ENCODE data around the gene KIR2DL1.
"Not testable (repeated sequence)": the region's sequence is repeated elsewhere in the genome, so short reads cannot be mapped to it uniquely, and the experiment has no call there.

KIR2DL1 gene

DNA sequence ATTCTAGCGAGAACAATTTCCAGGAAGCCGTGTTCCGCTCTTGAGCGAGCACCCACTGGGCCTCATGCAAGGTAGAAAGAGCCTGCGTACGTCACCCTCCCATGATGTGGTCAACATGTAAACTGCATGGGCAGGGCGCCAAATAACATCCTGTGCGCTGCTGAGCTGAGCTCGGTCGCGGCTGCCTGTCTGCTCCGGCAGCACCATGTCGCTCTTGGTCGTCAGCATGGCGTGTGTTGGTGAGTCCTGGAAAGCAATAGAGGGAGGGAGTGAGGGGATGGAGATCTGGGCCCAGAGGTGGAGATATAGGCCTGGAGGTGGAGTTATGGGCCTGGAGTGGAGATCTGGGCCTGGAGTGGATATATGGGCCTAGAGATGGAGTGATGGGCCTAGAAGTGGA lies at the start of gene KIR2DL1:
Gene KIR2DL1 (plus strand): TSS at position 148 of the 400 bp plus-strand sequence. CDS start 58 bp downstream, at position 206.
- DNase-seq (ENCODE audit: low spot score); FAIRE-seq: not testable (repeated sequence)

DNA sequence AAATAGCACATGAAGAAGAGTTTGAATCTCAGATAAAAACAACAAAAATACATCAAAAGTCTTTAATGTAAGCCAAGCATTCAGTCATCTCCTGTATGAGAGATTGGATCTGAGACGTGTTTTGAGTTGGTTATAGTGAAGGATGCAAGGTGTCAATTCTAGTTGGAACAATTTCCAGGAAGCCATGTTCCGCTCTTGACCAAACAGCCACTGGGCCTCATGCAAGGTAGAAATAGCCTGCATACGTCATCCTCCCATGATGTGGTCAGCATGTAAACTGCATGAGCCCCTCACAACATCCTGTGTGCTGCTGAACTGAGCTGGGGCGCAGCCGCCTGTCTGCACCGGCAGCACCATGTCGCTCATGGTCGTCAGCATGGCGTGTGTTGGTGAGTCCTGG lies 45.5 kb upstream of the KIR2DL1 start, which contains the start of gene KIR3DL3:
Gene KIR3DL3 (plus strand): TSS at position 301 of the 400 bp plus-strand sequence. CDS start 55 bp downstream, at position 356.
- FAIRE-seq, result no peak

DNA sequence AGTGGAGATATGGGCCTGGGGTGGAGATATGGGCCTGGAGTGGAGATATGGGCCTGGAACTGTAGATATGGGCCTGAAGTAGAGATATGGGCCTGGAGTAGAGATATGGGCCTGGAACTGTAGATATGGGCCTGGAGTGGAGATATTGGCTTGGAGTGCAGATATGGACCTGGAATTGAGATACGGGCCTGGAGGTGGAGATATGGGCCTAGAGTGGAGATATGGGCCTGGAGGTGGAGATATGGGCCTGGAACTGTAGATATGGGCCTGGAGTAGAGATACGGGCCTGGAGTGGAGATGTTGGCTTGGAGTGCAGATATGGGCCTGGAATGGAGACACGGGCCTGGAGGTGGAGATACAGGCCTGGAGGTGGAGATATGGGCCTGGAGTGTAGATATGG lies 44.9 kb upstream of the KIR2DL1 start:
- FAIRE-seq (no peak), DNase-seq (ENCODE audit: low spot score) (no peak)

More for the DNA sequence above, 45.5 kb upstream of the KIR2DL1 start, which contains the start of gene KIR3DL3:
- DNase-seq (ENCODE audit: low spot score), result no peak

DNA sequence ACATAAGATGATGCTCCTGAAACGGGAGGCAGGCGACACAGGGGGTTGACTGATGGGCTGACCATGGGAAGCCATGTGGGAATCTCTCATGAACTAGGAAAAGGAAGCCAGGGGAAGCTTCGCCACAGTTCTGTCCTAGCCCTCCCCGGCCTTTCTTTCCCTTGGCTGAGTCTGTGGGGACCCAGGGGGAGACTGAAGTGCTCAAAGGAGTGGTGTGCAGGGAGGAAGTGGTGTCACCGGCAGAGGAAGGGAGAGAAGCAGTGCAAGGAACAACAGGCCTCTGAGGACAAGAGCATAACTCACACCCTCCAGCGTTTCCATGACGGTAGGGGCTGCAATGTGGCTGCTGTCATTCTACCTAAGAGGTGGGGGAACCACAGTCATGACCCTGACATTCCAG lies 44.3 kb upstream of the KIR2DL1 start:
- no peak for DNase-seq (ENCODE audit: low spot score)
- FAIRE-seq, result no peak

DNA sequence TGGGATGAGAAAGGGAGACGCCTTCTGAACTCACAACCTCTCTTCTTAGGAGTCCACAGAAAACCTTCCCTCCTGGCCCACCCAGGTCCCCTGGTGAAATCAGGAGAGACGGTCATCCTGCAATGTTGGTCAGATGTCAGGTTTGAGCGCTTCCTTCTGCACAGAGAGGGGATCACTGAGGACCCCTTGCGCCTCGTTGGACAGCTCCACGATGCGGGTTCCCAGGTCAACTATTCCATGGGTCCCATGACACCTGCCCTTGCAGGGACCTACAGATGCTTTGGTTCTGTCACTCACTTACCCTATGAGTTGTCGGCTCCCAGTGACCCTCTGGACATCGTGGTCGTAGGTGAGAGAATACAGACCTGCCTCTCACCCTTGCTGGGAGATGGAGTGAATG lies 42.0 kb upstream of the KIR2DL1 start:
- no peak for FAIRE-seq
- DNase-seq (ENCODE audit: low spot score), result no peak

DNA sequence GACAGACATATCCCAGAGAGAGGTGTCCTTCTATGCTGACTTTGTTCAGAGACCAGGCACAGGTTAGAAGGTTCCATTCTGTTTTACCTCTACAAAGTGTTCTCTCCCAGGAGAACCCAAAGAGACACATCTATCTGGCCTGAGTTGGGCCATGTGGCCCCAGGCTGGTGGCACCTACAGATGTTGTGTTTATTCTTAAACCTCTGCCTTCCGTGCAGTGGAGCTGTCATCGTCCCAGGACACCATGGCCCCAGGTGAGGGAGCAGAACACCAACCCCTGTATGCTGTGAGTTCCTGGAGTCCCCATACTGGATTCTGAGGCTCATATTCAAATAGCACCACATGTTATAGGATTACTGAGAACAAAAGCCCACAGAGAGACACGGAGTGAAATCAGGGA lies 41.4 kb upstream of the KIR2DL1 start:
- no peak for FAIRE-seq
- no peak for DNase-seq (ENCODE audit: low spot score)

DNA sequence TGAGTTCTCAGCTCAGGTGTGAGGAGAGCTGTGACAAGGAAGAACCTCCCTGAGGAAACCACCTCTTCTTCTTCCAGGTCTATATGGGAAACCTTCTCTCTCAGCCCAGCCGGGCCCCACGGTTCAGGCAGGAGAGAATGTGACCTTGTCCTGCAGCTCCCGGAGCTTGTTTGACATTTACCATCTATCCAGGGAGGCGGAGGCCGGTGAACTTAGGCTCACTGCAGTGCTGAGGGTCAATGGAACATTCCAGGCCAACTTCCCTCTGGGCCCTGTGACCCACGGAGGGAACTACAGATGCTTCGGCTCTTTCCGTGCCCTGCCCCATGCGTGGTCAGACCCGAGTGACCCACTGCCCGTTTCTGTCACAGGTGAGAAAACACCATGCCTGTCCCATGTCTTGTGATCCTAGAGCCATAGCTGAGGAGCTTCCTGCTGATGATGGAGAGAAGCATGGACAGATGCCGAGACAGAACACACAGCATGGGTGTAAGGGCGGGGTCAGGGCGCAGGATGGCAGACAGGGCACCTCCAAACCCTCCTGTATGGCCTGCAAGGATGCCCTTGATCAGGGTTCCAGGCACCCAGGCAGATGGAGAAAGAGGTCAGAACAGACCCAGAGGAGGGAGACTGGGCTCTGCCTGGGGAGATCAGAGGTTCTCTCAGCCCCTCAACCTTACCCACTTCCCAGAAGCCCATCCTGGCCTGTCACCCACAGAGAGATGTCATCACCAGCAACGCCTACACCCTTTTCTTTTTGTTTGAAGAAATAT lies 40.0 kb upstream of the KIR2DL1 start:
- FAIRE-seq (no peak), DNase-seq (ENCODE audit: low spot score) (no peak)

DNA sequence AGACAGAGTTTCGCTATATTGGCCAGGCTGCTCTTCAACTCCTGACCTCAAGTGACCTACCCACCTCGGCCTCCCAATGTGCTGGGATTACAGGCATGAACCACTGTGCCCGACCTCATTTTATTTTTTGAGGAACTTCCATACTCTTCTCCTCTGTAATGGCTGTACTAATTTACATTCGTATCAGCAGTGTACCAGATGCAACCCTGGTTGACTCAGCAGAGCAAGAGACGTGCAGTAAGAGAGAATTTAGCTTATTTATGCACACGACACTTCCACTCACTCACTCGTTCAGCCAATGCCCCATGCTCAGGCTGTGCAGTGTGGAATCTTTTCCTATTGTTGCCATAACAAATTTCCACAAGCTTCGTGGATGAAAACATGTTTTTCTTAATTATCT lies 38.4 kb upstream of the KIR2DL1 start:
- FAIRE-seq (no peak), DNase-seq (ENCODE audit: low spot score) (no peak)

DNA sequence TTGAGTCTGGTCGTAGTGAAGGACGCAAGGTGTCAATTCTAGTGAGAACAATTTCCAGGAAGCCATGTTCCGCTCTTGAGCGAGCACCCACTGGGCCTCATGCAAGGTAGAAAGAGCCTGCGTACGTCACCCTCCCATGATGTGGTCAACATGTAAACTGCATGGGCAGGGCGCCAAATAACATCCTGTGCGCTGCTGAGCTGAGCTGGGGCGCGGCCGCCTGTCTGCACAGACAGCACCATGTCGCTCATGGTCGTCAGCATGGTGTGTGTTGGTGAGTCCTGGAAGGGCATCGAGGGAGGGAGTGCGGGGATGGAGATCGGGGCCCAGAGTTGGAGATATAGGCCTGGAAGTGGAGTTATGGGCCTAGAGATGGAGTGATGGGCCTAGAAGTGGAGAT lies 31.3 kb upstream of the KIR2DL1 start, which contains the start of gene KIR2DL3:
Gene KIR2DL3 (plus strand): TSS at position 208 of the 400 bp plus-strand sequence. CDS start 33 bp downstream, at position 241.
- FAIRE-seq, result not testable (repeated sequence)

DNA sequence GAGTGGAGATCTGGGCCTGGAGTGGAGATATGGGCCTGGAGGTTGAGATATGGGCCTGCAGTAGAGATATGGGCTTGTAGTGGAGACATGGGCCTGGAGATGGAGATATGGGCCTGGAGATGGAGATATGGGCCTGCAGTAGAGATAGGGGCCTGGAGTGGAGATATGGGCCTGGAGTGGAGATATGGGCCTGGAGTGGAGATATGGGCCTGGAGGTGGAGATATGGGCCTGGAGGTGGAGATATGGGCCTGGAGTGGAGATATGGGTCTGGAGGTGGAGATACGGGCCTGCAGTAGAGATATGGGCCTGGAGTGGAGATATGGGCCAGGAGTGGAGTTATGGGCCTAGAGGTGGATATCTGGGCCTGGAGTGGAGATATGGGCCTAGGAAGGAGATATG lies 30.9 kb upstream of the KIR2DL1 start:
- DNase-seq (ENCODE audit: low spot score) (no peak), FAIRE-seq (no peak)

More for the DNA sequence above, 31.3 kb upstream of the KIR2DL1 start, which contains the start of gene KIR2DL3:
- DNase-seq (ENCODE audit: low spot score), result not testable (repeated sequence)

DNA sequence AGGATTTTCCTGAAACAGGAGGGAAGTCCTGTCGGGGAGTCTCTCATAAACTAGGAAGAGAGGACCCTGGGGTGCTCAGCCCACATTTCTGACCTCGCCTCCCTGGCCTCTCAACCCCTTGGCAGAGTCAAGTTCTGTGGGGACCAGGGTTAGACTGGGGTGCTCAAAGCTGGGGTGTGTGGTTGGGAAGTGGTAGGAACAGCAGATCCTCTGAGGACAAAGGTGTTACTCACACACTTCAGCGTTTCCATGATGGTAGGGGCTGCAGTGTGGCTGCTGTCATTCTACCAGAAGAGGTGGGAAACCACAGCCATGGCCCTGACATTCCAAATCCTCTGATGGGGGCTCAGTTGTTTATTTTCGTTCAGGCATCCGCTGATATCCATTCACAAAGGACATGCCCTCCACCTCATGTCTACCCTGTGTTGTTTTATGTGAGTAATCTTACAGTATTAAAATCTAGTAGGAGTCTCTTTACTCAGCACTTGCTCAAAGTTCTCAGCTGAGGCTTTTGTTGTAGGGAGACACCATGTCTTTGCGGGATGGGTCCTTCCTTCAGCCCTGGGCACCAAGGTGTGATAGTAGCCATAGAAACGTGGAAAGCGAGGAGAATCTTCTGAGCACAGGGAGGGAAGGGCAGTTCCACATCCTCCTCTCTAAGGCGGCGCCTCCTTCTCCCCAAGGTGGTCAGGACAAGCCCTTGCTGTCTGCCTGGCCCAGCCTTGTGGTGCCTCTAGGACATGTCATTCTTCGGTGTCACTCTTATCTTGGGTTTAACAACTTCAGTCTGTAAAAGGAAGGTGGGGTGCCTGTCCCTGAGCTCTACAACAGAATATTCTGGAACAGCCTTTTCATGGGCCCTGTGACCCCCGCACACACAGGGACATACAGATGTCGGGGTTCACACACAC lies 29.8 kb upstream of the KIR2DL1 start:
- FAIRE-seq (no peak), DNase-seq (ENCODE audit: low spot score) (no peak)

DNA sequence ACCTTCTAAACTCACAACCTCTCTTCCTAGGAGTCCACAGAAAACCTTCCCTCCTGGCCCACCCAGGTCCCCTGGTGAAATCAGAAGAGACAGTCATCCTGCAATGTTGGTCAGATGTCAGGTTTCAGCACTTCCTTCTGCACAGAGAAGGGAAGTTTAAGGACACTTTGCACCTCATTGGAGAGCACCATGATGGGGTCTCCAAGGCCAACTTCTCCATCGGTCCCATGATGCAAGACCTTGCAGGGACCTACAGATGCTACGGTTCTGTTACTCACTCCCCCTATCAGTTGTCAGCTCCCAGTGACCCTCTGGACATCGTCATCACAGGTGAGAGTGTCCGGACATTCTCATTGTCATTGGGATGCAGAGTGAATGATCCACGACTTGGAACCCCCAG lies 27.6 kb upstream of the KIR2DL1 start:
- DNase-seq (ENCODE audit: low spot score); FAIRE-seq: not testable (repeated sequence)

DNA sequence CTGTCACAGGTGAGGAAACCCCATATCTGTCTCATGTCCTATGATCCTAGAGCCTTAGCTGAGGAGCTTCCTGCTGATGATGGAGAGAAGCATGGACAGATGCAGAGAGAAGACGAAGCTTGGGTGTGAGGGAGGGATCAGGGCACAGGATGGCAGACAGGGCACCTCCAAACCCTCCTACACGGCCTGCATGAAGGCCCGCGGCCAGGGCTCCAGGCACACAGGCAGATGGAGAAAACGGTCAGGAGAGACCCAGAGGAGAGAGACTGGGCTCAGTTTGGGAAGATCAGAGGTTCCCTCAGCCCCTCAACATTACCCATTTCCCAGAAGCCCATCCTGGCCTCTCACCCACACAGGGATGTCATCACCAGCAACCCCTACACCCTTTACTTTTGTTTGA lies 25.5 kb upstream of the KIR2DL1 start:
- FAIRE-seq; DNase-seq (ENCODE audit: low spot score): not testable (repeated sequence)

DNA sequence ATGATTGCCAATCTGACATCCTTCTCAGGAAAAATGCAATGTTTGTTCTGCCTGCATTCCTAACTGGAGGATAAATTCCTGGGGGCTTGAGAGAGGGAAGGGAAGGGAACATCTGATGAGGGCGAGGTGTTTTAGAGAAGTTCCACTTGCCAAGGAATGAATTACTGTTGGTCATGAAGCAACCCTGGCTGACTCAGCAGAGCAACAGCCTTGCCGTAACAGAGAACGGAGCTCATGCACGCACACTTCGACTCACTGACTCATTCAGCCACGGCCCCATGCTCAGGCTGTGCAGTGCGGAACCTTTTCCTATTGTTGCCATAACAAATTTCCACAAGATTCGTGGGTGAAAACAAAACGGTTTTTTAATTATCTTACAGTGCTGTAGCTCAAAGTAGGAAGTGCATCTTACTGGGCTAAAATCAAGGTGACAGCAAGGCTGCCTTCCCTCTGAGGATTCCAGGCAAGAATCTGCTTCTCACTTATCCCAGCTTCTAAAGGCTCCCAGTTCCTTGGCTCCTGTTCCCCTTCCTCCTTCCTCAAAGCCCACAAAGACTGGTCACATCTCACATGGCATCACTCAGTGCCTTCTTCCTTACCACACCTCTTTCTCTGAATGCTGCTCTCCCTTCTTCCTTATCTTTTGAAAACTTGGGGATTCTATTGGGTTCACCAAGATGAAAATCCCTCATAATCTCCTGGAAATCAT lies 21.8 kb upstream of the KIR2DL1 start:
- not testable (repeated sequence) for DNase-seq (ENCODE audit: low spot score); FAIRE-seq

DNA sequence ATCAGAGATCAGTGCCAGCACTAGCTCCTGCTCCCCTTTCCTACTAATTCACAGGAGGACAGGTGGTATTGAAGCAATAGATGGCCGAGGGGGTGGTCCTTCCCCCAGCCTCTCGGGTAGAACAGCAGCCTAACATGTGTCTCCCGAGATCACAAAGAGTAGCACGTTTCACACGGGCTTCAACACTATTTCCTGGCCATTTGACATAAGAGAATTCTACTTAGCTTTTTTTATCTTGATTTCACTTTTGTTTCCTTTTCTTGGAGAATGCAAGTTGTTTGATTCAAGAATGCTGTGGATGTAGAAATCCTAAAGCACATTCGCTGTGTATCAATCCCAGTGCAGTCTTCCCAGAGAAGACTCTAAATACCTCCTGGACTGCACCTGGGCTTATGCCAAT lies 19.3 kb upstream of the KIR2DL1 start:
- DNase-seq (ENCODE audit: low spot score); FAIRE-seq: not testable (repeated sequence)

DNA sequence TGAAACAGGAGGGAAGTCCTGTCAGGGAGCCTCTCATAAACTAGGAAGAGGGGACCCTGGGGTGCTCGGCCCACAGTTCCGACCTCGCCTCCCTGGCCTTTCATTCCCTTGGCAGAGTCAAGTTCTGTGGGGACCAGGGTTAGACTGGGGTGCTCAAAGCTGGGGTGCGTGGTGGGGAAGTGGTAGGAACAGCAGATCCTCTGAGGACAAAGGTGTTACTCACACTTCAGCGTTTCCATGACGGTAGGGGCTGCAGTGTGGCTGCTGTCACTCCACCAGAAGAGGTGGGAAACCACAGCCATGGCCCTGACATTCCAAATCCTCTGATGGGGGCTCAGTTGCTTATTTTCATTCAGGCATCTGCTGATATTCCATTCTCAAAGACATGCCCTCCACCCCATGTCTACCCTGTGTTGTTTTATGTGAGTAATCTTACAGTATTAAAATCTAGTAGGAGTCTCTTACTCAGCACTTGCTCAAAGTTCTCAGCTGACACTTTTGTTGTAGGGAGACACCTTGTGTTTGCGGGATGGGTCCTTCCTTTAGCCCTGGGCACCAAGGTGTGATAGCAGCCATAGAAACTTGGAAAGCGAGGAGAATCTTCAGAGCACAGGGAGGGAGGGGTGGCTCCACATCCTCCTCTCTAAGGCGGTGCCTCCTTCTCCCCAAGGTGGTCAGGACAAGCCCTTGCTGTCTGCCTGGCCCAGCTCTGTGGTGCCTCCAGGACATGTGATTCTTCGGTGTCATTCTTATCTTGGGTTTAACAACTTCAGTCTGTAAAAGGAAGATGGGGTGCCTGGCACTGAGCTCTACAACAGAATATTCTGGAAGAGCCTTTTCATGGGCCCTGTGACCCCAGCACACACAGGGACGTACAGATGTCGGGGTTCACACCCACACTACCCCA lies 13.1 kb upstream of the KIR2DL1 start:
- not testable (repeated sequence) for FAIRE-seq; DNase-seq (ENCODE audit: low spot score)

DNA sequence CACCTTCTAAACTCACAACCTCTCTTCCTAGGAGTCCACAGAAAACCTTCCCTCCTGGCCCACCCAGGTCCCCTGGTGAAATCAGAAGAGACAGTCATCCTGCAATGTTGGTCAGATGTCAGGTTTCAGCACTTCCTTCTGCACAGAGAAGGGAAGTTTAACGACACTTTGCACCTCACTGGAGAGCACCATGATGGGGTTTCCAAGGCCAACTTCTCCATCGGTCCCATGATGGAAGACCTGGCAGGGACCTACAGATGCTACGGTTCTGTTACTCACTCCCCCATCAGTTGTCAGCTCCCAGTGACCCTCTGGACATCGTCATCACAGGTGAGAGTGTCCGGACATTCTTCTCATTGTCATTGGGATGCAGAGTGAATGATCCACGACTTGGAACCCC lies 11.0 kb upstream of the KIR2DL1 start:
- DNase-seq (ENCODE audit: low spot score); FAIRE-seq: not testable (repeated sequence)

DNA sequence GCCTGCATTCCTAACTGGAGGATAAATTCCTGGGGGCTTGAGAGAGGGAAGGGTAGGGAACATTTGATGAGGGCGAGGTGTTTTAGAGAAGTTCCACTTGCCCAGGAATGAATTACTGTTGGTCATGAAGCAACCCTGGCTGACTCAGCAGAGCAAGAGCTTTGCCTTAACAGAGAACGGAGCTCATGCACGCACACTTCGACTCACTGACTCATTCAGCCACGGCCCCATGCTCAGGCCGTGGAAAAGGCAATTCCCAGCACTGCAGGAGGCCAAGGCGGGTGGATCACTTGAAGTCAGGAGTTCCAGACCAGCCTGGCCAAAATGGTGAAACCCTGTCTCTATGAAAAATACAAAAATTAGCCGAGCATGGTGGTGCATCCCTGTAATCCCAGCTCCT lies 5.4 kb upstream of the KIR2DL1 start:
- not testable (repeated sequence) for DNase-seq (ENCODE audit: low spot score); FAIRE-seq

DNA sequence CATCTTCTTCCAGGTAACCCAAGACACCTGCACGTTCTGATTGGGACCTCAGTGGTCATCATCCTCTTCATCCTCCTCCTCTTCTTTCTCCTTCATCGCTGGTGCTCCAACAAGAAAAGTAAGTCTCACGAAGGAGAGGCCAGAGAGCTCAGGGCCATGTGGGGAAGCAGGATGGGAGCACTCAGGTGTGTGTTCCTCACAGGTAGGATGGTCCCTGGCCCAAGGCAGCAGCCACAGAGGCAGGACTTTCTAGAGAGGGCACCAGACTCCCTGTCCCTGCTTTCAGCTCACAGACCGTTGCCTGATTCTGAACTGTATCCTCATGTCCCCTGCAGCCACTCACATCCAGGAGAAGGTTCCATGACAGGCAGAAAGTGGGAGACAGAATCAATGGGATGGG lies 3.1 kb upstream of the KIR2DL1 start:
- not testable (repeated sequence) for DNase-seq (ENCODE audit: low spot score); FAIRE-seq

DNA sequence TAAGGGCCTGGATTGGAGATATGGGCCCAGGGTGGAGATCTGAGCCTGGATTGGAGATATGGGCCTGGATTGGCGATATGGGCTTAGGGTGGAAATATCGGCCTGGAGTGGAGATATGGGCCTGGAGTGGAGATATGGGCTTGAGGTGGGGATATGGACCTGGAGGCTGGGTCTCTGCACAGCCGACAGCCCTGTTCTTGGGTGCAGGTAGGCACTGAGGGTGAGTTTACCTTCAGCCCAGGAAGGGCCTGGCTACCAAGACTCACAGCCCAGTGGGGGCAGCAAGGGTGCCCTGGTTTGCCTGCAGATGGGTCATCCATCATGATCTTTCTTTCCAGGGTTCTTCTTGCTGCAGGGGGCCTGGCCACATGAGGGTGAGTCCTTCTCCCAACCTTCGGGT lies 918 bp downstream of the KIR2DL1 start:
- DNase-seq (ENCODE audit: low spot score); FAIRE-seq: not testable (repeated sequence)

All from RCC 7860 (cell line).